GM10266 (cell line): Measurements from ENCODE around the gene IL12A.

Source experiments
- DNase-seq: peaks from one replicate; pipeline ENCODE4 v3.0.0; 2012; ENCODE audit errors: extremely low spot score
- CTCF ChIP-seq: IDR thresholded peaks from 2 replicates; pipeline ENCODE4 v1.5.1; 2012; ENCODE audit warnings: mild to moderate bottlenecking, low read depth; ENCODE audit not compliant: control insufficient read depth, insufficient read depth; ENCODE audit errors: missing control alignments

Gene IL12A

DNA sequence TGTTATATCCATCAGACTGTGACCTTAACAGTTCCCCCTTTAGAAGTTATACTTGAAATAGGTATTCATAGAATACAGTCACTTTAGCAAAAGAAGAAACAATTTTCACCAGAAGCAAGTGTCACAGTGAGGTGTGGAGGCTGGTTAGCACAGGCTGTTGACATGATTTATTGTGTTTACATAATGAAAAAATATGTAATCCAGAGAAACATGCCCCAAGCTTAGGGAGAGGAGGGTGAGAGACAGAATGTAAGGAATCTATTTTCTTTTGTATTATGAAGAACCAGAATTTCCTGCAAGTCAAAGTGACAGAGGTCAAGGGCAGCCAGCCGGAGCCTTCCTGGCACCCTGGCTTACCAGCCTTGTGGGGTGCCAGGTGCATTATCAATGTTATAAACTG is 4.0 kb downstream of the IL12A start:
- DNase-seq: no peak
- TF ChIP-seq CTCF: no peak

DNA sequence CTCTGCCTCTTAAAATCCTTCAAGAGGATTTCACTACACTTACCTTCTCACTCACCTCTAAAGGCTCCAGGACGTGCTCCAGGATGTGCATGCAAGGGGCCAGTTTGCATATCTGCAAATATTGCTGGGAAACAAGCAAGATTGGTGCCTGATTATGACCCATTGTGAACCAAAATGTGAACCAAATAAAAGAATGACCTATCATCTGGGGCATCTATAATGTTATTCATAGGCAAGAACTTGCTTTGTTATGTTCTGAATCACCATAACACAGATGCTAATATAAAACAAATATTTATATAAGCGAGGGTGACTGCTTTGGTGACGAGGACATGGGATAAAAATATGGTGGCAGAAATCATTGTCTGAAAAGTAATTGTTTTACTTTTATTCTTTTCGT is 5.5 kb downstream of the IL12A start:
- no peak for DNase-seq
- no peak for TF ChIP-seq CTCF

GRCh38 chr3:159995091-159995490 is 6.5 kb downstream of the IL12A start:
- DNase-seq: no peak
- no peak for TF ChIP-seq CTCF

GRCh38 chr3:159996018-159996417 is 7.4 kb downstream of the IL12A start:
- DNase-seq: no peak

GRCh38 chr3:159996959-159997358 is 8.3 kb downstream of the IL12A start:
- TF ChIP-seq CTCF: no peak
- no peak for DNase-seq

More at GRCh38 chr3:159996018-159996417, 7.4 kb downstream of the IL12A start:
- TF ChIP-seq CTCF: no peak

- no peak for DNase-seq
- no peak for TF ChIP-seq CTCF
These were observed 12.6 kb downstream of the IL12A start for GRCh38 chr3:160001148-160001760.

DNA sequence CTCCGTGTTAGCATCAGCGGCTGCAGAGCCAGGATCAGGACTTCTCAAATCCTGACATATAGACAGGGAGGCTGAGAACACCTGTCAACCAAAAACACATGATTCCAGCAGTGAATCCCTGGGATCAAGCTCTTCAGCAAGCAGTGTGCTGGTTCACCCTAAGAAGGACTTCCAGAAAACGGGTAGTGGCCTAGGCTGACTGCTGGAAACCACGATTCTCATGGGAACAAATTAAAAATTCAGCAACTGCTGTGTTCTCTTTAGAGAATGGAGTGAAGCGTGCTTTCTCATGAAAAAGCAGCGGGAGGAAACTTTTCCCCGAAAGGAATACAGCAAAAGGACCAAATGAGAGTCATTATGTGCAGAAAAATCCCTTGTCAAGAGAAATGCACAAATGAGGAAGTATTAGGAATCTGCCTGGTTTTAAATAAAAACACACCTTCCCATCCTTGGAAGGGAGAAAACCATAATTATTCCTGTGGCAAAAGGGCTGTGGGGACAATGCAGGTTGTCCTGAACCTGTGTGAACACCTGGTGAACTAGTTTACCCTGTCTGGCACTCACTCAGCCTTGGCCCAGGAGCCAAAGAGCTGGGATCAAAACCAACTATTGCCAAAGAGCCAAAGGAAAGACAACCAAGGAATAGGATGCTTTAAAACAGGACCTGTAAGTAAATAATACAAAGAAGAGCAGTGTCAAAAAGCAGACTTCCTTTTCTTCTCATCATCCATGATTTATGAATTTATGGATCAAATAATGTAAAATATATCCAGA is 13.4 kb downstream of the IL12A start:
- no peak for DNase-seq
- TF ChIP-seq CTCF: no peak
